GM21786 (cell line): ENCODE measurements around the gene RABGAP1L.

ENCODE experiments used
- ATAC-seq: cut with Tn5 transposase; IDR thresholded peaks from one replicate; pipeline ENCODE4 v1.9.1; 2021; ENCODE audit not compliant: unreplicated experiment

RABGAP1L gene

GRCh38 chr1:174194461-174194860, 35.1 kb downstream of the RABGAP1L start:
- no peak for ATAC-seq

DNA sequence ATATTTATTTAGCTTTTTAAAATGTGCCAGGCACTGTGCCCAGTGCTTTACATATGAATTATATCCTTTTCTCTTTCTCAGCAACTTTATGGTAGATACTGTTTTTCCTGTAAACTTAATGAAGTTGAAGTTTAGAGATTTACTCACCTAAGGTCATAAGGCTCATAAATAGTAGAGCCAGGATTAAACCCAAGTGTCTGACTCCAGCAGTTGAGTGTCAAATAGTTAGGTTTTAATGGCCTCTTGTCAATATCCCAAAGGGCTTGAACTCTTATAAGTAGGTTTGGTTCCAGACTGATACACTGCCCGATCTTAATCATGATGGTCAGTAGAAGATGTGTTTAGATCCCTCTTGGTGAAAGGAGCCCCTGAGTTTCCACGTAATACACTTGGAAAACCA, 37.8 kb downstream of the RABGAP1L start:
- no peak for ATAC-seq

GRCh38 chr1:174197547-174197946, 38.2 kb downstream of the RABGAP1L start:
- ATAC-seq = no peak

GRCh38 chr1:174198202-174198601, 38.9 kb downstream of the RABGAP1L start:
- no peak for ATAC-seq

DNA sequence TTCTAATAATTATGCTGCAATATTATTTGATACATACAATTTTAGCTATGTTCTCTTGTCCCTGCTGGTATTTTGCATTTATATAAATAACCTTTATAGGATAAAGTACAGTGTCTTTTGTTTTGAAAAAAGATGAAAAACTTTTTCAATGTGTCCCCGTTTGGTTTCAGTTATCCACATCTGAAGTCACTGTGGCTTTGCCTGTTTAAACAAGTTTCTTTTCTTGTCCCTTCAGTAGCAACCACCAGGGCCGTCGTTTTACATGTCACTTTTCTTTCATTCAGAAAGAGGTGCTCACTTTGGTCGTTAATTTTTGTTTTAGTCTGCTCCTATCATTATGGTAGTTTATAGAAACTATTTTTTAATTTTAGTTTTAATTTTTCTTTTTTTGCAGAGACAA, 41.4 kb downstream of the RABGAP1L start:
- no peak for ATAC-seq

- ATAC-seq = peak; percentile 43
Measured at GRCh38 chr1:174204697-174205308, 45.5 kb downstream of the RABGAP1L start.

- ATAC-seq = no peak
Measured at GRCh38 chr1:174206148-174206836, 47.0 kb downstream of the RABGAP1L start.

DNA sequence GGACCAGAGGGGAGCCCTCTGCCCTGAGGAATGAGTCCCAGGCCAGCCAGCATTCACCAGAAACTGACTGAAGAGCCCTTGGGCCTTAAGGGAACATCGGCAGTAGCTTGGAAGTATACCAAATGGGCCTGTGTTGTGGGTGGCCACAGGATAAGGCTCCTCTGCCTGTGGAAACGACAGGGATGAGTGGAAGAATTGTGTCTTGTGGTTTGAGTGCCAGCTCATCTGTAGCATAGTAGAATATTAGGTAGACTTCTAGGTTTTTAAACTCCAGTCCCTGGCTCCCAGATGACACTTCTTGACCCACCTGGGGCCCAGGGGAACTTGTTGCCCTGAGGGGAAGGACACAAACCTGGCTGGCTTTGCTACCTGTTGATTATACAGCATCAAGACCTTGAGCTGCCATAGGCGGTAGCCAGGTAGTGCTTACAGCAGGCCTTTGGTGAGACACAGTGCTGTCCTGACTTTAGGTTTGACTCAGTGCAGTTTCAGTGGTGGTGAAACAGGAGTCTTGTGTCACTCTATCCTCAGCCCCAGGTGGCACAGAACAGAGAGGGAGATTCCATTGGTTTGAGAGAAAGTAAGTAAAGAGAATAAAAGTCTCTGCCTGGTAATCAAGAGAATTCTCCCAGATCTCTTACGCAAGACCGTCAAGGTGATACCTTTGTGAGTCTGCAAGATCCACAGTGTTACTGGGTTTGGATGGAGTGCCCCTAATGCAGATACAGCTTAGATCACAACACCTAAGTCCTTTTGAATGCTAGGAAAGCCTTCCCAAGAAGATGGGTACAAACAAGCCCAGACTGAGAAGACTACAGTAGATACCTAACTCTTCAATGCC, 50.2 kb downstream of the RABGAP1L start:
- peak; percentile 68 for ATAC-seq

DNA sequence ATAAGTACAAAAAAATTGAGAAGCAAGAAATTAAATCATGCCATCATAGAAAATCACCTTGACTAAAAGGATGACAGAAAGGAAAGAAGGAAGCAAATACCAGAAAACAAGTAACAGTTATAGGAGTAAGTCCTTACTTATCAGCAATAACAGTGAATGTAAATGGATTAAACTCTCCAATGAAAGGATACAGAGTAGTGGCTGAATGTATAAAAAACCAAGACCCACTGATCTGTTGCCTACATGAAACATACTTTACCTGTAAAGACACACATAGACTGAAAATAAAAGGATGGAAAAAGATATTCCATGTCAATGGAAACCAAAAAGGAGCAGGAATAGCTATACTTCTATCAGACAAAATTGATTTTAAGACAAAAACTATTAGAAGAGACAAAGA, 52.2 kb downstream of the RABGAP1L start:
- no peak for ATAC-seq

DNA sequence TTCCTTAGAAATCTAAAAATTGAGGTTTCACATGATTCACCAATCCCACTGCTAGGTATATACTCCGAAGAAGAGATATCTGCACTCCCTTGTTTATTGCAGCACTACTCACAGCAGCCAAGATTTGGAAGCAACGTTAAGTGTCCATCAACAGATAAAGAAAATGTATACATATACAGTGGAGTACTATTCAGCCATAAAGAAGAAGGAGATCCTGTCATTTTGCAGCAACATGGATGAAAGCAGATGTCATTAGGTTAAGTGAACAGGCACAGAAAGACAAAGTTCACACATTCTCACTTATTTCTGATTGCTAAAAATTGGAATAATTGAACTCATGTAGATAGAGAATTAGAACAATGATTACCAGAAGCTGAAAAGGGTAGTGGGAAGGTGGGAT, 56.4 kb downstream of the RABGAP1L start:
- no peak for ATAC-seq

- ATAC-seq = peak; percentile 16
Measured at GRCh38 chr1:174217248-174217647, 57.9 kb downstream of the RABGAP1L start.

- peak; percentile 49 for ATAC-seq
Measured at GRCh38 chr1:174217787-174218574, 58.7 kb downstream of the RABGAP1L start.

DNA sequence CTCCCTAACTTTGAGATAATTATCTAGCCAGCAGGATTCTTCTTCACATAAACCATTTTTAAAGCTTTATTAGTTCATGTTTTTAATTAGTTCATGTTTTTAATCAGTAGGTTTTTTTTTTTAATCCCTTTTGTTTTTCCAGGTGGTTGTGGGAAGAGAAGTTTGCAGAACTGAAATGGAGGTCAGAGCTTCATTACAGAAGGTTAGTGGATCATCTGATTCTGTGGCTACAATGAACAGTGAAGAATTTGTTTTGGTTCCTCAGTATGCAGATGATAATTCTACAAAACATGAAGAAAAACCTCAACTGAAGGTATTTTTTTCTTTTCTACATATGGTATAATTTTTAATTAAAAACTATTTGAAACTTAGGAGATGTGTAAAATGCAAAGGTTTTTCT, 59.7 kb downstream of the RABGAP1L start:
- no peak for ATAC-seq

GRCh38 chr1:174219606-174220370, 60.5 kb downstream of the RABGAP1L start:
- ATAC-seq = no peak

DNA sequence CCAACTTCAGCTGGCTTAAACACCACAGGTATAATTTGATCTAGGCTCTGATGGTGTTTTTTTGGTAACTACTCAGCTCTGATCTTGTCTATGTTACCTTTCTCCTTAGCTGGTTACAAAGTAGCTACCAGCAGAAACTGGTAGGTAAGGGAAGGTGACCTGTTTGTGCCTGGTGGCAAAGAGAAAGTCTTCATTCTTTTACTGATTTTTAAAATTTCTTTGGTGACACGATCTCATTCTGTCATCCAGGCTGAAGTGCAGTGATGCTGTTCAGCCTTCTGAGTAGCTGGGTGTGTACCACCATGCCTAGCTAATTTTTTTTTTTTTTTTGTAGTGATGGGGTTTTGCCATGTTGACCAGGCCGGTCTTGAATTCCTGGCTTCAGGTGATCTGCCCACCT, 62.4 kb downstream of the RABGAP1L start:
- no peak for ATAC-seq

DNA sequence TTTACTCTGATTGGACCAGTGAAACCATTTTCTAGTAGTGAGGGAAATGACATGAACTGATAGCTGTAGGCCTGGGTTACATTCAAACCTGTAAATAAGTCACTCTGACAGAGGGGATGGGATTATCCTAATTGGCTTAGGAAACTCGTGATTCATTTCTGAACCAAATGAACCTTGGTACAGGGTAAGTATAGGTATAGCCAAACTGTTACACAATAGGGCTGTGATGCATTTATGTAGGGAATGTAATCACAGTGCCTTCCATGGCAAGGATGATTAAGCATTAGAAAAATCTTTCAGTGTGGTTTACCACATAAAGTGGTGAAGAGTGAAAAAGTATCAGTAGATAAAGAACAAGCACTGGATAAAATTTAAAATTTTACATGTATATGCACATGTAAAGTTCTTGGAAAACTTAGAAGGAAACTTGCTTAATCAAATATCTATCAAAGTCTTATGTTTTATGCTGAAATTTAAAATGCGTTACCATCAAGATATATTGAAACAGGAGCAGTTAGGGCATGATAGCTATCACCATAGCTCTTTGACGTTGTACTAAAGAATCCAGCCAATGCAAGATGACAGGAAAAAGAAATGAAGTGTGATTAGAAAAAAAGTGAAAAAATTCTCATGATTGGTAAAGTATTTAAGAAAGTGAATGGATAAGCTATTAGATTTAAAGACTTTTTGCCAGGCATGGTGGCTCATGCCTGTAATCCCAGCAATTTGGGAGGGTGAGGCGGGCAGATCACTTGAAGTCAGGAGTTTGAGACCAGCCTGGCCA, 63.0 kb downstream of the RABGAP1L start:
- no peak for ATAC-seq

DNA sequence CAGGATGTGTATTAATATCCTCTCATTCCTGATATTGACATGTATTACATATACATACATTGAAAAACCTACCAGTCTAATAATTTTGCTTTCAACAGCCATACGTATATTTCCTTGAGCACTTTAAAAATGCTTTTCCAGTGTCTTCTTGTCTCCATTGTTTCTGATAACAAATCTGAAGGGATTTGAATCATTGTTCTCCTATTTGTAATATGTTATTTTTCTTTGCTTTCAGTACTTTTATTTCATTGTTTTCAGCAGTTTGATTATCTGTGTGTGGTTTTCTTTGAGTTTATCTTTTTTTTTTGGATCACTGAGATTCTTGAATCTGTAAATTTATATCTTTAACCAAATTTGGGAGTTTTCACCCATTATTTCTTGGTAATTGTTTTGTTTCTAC, 65.3 kb downstream of the RABGAP1L start:
- ATAC-seq = no peak

DNA sequence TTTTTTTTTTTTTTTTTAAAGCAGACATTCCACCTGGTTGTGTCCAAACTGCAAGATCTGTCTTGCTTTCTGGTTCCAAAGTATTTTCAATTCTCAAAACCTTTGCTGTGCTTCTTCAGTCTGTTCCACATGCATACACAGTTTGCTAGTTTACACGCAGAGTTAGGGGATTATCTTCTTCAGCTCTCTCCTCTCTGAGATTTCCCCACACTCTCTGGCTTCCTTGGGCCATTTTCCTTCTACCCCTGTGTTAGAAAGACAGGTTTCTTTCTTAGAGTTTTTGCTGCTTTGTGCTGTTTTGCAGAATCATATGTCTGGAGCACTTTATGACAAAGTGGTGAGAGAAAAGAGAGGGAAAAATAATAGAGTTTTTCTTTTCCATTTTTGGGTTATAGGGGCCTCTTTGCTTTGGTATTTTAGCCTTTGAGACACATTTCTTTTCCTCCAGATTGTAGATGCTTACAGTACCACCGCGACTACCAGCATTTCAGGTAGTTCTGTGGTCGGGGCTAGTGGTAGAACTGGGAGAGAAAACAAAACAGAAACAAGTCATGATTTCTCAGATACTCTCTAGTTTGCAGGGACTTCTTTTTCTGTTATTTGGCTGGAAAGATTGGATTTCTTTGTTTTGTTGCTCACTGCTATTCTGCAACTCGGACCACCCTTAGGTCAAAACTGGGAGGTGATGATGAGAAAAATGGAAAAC, 66.3 kb downstream of the RABGAP1L start:
- peak; percentile 74 for ATAC-seq

DNA sequence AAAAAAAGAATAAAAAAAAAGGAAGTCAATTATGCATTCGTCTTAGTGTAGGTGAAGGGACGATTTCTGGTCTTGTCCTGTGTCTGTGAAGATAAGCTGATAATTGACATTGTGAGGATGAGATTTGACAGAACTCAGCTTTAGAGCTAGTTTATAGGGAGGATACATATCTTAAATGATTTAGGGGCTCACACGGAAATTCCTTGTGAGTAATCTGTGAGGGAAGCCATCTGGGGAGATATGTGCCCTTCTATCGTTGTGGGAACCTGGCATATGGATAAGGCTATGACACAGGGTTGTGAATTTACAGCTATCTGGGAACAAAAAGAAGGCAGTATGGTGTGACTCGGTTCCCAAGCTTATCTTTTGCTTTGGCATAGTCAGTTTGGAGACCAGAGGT, 71.1 kb downstream of the RABGAP1L start:
- ATAC-seq = no peak
